ENCODE measurements around the gene TMEM63C.
A peak's percentile ranks its signal among the peaks of the same experiment; 100 is the strongest.

The TMEM63C gene, protein sequence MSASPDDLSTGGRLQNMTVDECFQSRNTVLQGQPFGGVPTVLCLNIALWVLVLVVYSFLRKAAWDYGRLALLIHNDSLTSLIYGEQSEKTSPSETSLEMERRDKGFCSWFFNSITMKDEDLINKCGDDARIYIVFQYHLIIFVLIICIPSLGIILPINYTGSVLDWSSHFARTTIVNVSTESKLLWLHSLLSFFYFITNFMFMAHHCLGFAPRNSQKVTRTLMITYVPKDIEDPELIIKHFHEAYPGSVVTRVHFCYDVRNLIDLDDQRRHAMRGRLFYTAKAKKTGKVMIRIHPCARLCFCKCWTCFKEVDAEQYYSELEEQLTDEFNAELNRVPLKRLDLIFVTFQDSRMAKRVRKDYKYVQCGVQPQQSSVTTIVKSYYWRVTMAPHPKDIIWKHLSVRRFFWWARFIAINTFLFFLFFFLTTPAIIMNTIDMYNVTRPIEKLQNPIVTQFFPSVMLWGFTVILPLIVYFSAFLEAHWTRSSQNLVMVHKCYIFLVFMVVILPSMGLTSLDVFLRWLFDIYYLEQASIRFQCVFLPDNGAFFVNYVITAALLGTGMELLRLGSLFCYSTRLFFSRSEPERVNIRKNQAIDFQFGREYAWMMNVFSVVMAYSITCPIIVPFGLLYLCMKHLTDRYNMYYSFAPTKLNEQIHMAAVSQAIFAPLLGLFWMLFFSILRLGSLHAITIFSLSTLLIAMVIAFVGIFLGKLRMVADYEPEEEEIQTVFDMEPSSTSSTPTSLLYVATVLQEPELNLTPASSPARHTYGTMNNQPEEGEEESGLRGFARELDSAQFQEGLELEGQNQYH

DNA sequence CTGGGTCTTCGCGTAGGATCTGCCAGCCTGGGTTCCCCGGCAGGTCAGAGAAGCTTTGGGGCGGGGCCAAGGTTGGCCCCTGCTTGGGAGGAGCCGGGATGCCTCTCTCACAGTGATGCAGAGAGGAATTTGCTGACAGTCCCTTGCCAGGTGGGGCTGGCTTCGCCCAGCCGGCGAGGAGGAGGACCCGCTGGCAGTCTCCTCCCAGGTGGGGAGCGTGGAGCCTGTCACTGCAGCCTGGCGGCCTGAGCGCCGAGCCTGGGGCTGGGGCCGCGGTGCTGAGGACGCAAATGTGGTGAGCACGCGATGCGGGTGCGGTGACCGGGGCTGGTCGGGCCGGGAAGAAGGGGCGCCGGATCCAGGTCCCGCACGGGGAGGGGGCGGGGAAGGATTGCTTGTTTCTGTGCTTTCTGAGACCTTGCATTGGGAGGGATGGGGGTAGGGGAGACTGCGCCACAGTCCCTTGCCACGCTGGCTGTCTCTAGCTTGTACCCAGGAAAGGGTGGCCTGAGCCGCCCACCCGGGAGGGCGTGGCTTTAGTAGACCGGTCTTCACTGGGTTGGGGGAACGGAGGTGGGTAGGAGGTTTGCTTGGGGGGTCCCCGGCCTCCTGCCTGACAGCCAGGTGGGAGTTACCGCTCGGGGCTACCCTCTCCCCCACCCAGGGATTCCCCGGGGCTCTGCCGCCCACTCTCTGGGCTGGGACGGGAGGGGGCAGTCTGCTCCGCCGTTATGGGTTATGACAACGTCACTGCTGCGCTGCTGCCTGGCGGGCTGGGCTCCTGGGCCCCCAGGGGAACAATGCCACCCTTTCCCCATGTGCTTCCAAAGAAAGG is at the start of gene TMEM63C:
Gene TMEM63C (plus strand): TSS at position 196 of the 835 bp plus-strand sequence. CDS start 37,016 bp downstream, outside the sequence.
- Histone ChIP-seq H3K4me1 (ENCODE audit: control insufficient read depth, insufficient read depth, low read length) (no peaks in the 10 kb centered on the region), H3K4me3 (ENCODE audit: low read length) (peak within 1 kb of the TSS; percentile 54), H3K27me3 (ENCODE audit: control insufficient read depth, insufficient read depth, low read length) (peaks cover 2% of the 10 kb centered on the region), H3K36me3 (ENCODE audit: control insufficient read depth, insufficient read depth, low read length) (no peaks in the 10 kb centered on the region), H3K9ac (ENCODE audit: low read length) (peak within 1 kb of the TSS; percentile 1), H3K27ac (ENCODE audit: low read depth, low read length) (no peak within 1 kb of the TSS)

DNA sequence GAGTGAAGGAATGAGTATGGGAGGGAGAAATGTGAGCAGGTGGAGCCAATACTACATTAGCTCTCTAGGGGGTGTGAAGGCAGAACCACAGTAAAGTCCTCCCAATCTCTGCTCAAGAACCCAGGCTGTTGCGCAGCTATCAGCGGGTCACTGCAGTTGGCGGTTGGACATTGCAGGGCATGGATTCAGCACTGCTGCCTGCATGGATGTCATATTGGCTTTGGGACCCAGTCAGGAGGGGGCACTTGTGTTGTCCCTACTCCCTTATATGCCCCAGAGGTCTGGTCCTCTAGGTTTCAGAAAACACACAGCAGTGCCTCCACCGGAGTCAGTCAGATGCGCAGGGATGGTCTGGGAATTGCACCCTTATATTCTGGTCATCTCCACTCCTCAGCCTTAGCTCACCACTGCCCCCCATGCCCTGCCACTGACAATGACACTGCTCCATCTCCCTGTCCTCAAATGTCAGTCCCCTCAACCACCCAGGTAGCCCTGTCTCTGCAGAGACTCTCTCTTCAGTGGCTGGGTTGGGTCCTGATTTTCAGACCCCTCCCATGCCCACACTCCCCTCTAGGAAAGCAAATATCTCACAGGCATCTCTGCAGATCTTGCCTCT is 49.6 kb upstream of the TMEM63C start:
- Histone ChIP-seq H3K27me3 (ENCODE audit: control insufficient read depth, insufficient read depth, low read length) (peaks cover 14% of the 10 kb centered on the region), H3K9ac (ENCODE audit: low read length) (no peak overlapping the region), H3K36me3 (ENCODE audit: control insufficient read depth, insufficient read depth, low read length) (no peaks in the 10 kb centered on the region), H3K4me3 (ENCODE audit: low read length) (no peak overlapping the region), H3K4me1 (ENCODE audit: control insufficient read depth, insufficient read depth, low read length) (no peaks in the 10 kb centered on the region), H3K27ac (ENCODE audit: low read depth, low read length) (no peak overlapping the region)

DNA sequence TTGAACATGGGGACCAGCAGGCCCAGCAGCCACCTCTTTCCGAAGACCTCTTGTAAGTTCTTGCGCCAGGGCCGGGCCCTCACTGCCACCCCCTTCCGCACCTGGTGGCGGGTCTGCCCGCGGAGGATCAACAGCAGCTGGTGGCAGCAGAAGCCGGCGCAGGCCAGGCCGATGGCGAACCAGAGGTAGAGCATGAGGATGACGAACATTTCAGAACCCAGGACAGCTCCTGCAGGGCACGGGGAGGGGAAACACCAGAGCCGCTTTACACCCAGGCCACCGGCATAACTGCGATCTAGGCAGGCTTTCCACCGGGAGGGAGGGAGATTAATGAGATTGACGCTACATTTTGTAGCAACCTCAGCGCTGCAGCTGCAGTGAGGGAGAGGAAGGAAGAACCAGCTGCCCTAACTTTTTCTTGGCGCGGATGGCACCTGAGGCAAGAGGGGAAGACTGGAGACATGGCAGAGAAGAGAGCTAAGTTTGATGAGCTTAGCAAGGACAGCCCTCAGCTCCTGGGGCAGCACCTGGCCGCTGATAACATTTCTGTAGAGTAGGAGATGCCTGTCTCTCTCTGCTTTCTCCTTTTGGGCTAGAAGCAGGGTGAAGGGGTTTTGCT is 47.8 kb upstream of the TMEM63C start:
- Histone ChIP-seq H3K9ac (ENCODE audit: low read length) (no peak overlapping the region), H3K36me3 (ENCODE audit: control insufficient read depth, insufficient read depth, low read length) (no peaks in the 10 kb centered on the region), H3K27me3 (ENCODE audit: control insufficient read depth, insufficient read depth, low read length) (peaks cover 25% of the 10 kb centered on the region), H3K27ac (ENCODE audit: low read depth, low read length) (no peak overlapping the region), H3K4me1 (ENCODE audit: control insufficient read depth, insufficient read depth, low read length) (no peaks in the 10 kb centered on the region), H3K4me3 (ENCODE audit: low read length) (no peak overlapping the region)

DNA sequence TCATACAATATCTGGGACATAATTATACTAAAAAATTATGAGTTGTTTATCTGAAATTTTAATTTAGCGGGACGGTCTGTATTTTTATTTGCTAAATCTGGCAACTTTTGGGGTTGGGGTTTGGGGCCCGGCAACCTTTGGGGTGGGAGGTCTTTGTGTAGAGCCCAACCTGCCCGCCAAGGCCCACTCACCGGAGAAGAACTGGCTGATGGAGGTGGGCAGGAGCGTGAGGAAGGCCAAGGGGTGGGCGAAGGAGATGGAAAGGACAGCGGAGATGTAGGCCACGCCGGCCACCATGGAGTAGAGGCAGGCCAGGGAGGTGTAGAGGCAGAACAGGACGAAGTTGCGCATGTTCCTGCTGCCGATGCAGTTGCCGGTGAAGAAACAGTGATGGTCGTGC is 42.6 kb upstream of the TMEM63C start:
- Histone ChIP-seq H3K4me3 (ENCODE audit: low read length) (no peak overlapping the region), H3K27me3 (ENCODE audit: control insufficient read depth, insufficient read depth, low read length) (peaks cover 44% of the 10 kb centered on the region), H3K9ac (ENCODE audit: low read length) (no peak overlapping the region), H3K4me1 (ENCODE audit: control insufficient read depth, insufficient read depth, low read length) (no peaks in the 10 kb centered on the region), H3K27ac (ENCODE audit: low read depth, low read length) (no peak overlapping the region), H3K36me3 (ENCODE audit: control insufficient read depth, insufficient read depth, low read length) (no peaks in the 10 kb centered on the region)

DNA sequence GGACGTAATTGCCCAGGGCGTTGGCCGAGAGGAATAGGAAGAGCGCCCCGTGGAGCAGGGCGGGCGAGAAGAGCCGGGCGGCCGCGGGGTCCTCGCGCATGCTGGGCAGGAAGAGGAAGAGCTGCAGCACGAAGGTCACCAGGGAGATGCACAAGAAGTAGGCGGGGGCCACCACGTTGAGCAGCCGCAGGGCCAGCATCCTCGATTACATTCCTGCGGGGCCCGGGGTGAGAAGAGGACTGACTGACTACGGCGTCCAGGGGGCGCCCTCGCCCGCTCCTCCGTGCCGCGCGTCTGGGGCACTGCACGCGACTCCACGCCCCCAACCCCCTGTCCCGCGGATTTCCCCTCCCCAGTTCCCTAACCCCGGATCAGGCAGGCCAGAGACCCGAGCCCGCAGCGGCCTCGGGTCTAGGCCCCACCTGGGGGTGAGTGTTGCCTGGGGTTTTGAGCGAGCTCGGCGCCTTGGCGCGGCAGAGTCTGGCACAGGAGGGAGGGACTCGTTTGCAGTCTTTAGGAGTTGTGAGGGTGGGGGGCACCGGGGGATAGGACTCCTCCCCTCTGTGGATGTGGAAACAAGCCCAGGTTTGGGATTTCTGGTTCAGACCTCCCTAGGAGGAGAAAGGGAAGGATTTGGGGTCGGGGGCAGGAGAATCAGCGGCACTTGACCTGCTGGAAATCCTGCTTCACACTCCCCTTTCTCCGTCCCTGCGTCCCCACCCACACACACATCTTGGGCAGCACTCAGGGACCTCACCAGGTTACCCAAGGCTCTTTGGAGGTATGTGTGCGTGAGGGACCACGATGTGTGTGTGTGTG is 41.8 kb upstream of the TMEM63C start:
- no peaks in the 10 kb centered on the region for H3K4me1 ChIP-seq (ENCODE audit: control insufficient read depth, insufficient read depth, low read length)
- no peak overlapping the region for H3K27ac ChIP-seq (ENCODE audit: low read depth, low read length)
- H3K36me3 ChIP-seq (ENCODE audit: control insufficient read depth, insufficient read depth, low read length) = no peaks in the 10 kb centered on the region
- no peak overlapping the region for H3K4me3 ChIP-seq (ENCODE audit: low read length)
- no peak overlapping the region for H3K9ac ChIP-seq (ENCODE audit: low read length)
- peaks cover 48% of the 10 kb centered on the region for H3K27me3 ChIP-seq (ENCODE audit: control insufficient read depth, insufficient read depth, low read length)

DNA sequence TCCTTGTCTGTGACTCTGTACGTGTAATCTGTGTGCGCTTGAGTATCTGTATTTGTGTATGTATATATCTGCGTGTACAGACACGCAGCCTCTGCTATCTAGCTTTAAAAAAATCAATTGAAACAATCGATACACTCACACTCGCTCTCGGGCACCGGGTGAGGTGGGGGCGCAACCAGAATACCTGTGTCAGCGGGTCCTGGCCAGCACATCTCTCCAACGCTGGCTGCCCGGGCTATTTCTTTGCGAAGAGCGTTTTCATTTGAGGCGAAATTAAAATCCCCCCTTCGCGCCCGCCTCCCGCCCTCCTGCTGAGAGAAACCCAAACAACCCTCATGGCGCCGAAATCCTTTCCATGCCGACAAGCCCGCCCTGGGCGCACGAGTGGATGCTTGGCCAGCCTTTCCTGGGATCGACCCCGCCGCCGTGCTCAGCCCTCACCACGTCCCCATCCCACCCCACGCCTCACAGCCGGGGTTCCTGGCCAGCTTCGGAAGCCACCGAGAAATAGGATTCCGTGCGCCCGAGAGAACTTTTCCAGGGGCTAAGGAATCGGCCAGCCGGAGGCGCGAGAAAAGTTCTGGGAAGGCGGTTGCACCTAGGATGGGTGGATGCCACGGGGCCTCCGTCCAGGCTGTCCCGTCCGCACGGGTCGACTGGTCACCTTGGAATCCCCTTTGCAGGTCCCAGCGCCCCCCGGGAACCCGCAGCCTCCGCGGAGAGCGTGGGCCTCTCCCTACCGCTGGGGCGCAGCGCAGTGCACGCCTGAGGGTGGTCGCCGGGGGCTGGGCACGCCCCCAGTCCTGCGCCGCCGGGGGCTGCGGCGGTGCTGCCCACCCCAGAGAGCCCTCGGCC is 41.0 kb upstream of the TMEM63C start:
- H3K36me3 ChIP-seq (ENCODE audit: control insufficient read depth, insufficient read depth, low read length) = no peaks in the 10 kb centered on the region
- H3K27me3 ChIP-seq (ENCODE audit: control insufficient read depth, insufficient read depth, low read length) = peaks cover 50% of the 10 kb centered on the region
- no peak overlapping the region for H3K4me3 ChIP-seq (ENCODE audit: low read length)
- no peaks in the 10 kb centered on the region for H3K4me1 ChIP-seq (ENCODE audit: control insufficient read depth, insufficient read depth, low read length)
- no peak overlapping the region for H3K27ac ChIP-seq (ENCODE audit: low read depth, low read length)
- no peak overlapping the region for H3K9ac ChIP-seq (ENCODE audit: low read length)

- no peak within 1 kb of the TSS for H3K9ac ChIP-seq (ENCODE audit: low read length)
- peaks cover 50% of the 10 kb centered on the region for H3K27me3 ChIP-seq (ENCODE audit: control insufficient read depth, insufficient read depth, low read length)
- H3K36me3 ChIP-seq (ENCODE audit: control insufficient read depth, insufficient read depth, low read length) = no peaks in the 10 kb centered on the region
- no peak within 1 kb of the TSS for H3K27ac ChIP-seq (ENCODE audit: low read depth, low read length)
- H3K4me3 ChIP-seq (ENCODE audit: low read length) = no peak within 1 kb of the TSS
- no peaks in the 10 kb centered on the region for H3K4me1 ChIP-seq (ENCODE audit: control insufficient read depth, insufficient read depth, low read length)
These were observed 40.2 kb upstream of the TMEM63C start, which contains the start of gene ZDHHC22 for GRCh38 chr14:77141214-77142004. Gene ZDHHC22, minus strand, starts transcription at chr14:77141791. Its CDS starts 2,053 bp downstream, at chr14:77139738.

DNA sequence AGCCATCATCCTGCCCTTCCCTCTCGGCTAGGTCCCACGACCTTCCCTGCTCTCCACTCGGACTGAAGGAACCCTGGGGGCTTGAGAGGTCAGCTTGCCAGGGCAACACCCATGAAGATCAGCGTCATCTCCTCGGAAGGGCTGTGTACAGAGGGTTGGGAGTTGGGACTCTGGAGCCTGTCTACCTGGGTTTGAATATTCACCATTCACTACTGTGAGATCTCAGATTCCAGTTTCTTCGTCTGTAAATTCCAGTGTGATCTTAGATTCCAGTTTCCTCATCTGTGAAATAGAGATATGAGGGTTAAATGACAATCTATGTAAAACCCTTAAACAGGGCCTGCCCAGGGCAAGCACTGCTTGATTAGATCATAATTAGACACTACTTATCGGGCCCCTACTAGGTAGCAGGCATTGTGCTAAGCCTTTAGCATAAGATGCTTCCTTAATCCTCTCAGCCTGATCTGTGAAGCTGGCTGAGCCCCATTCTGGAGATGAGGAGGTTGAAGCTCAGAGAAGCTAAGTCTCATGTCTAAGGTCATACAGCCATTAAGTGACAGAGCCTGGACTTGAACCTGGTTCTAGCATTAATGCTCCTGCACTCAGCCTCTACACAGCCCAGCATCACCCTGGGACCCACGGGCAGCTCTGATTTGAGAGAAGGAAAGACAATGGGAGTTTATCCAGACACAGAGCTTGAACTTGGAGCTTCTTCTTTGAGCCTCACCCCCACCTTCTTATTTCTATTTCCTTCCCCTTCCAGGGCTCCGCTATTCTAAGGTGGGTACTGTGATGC is 39.4 kb upstream of the TMEM63C start:
- H3K27ac ChIP-seq (ENCODE audit: low read depth, low read length) = no peak overlapping the region
- no peak overlapping the region for H3K9ac ChIP-seq (ENCODE audit: low read length)
- H3K4me1 ChIP-seq (ENCODE audit: control insufficient read depth, insufficient read depth, low read length) = no peaks in the 10 kb centered on the region
- H3K36me3 ChIP-seq (ENCODE audit: control insufficient read depth, insufficient read depth, low read length) = no peaks in the 10 kb centered on the region
- H3K27me3 ChIP-seq (ENCODE audit: control insufficient read depth, insufficient read depth, low read length) = peaks cover 50% of the 10 kb centered on the region
- H3K4me3 ChIP-seq (ENCODE audit: low read length) = no peak overlapping the region

- Histone ChIP-seq H3K27ac (ENCODE audit: low read depth, low read length) (no peak overlapping the region), H3K9ac (ENCODE audit: low read length) (no peak overlapping the region), H3K4me1 (ENCODE audit: control insufficient read depth, insufficient read depth, low read length) (no peaks in the 10 kb centered on the region), H3K27me3 (ENCODE audit: control insufficient read depth, insufficient read depth, low read length) (peaks cover 45% of the 10 kb centered on the region), H3K36me3 (ENCODE audit: control insufficient read depth, insufficient read depth, low read length) (no peaks in the 10 kb centered on the region), H3K4me3 (ENCODE audit: low read length) (no peak overlapping the region)
These were observed 38.5 kb upstream of the TMEM63C start for GRCh38 chr14:77143071-77143470.
